ENCODE results near the gene GPATCH2. TPM values are rescaled to one million over a fixed set of nuclear protein-coding genes. Genes with fewer than 3 reads are reported as not detected.

GPATCH2 gene
- total and polyA plus RNA-seq, 2 donors (not counting 1 experiment from before 2014, with no cell fraction given), result 4.7 to 14.7 TPM

- no peaks in the 10 kb centered on the region for H3K4me1 Mint-ChIP-seq
- ChIA-PET CTCF (no interaction called here), POLR2A (no interaction called here)
- Histone ChIP-seq H4K20me1 (ENCODE audit: control insufficient read depth, insufficient read depth, low read length, poor library complexity, severe bottlenecking) (no peaks in the 10 kb centered on the region), H3K4me1 (ENCODE audit: control insufficient read depth in 2 of 2, insufficient read depth in 2 of 2, low read length in 2 of 2) (no peaks in the 10 kb centered on the region), H3K9ac (ENCODE audit: low read length) (no peak overlapping the region), H3K79me2 (ENCODE audit: control insufficient read depth, insufficient read depth, low read length) (no peaks in the 10 kb centered on the region), H3K27me3 (replicated peaks in 1 of 4; ENCODE audit: control extremely low read depth in 1 of 4, control insufficient read depth in 3 of 4, insufficient read depth in 4 of 4, low read length in 3 of 4) (no peaks in the 10 kb centered on the region), H3K4me2 (replicated peaks; ENCODE audit: low read depth, low read length, poor library complexity, severe bottlenecking) (no peak overlapping the region), H3K27ac (ENCODE audit: low read length in 2 of 2) (no peak overlapping the region), H3K4me3 (ENCODE audit: control extremely low read depth in 1 of 5, extremely low read depth in 1 of 5, insufficient read depth in 1 of 5, low read depth in 2 of 5, low read length in 4 of 5) (no peak overlapping the region), H3K9me3 (ENCODE audit: control extremely low read depth in 1 of 3, control insufficient read depth in 2 of 3, insufficient read depth in 1 of 3, low read length in 2 of 3) (peaks cover 0 to 1% (median 0%) of the 10 kb centered on the region in 3 donors), H3K36me3 (replicated peaks in 1 of 2; ENCODE audit: control extremely low read depth in 1 of 2, control insufficient read depth in 1 of 2, extremely low read depth in 1 of 2, insufficient read depth in 2 of 2, low read length in 1 of 2) (peaks cover 0 to 2% of the 10 kb centered on the region in 2 experiments), H2AFZ (ENCODE audit: insufficient read depth, low read depth, low read length, poor library complexity, severe bottlenecking) (no peak overlapping the region)
- no peak overlapping the region for H3K4me3 Mint-ChIP-seq
- no peak overlapping the region for H3K27ac Mint-ChIP-seq
- DNase-seq, result no peak
- H3K27me3 Mint-ChIP-seq, result no peaks in the 10 kb centered on the region
- intact Hi-C loops (cut with micrococcal nuclease), result no loop called here
- no peaks in the 10 kb centered on the region for H3K9me3 Mint-ChIP-seq (ENCODE audit: insufficient read depth)
- ATAC-seq (ENCODE audit: low read depth), result no peak
- TF ChIP-seq CTCF (IDR thresholded peaks at IDR 0.05) (no peak), EZH2 (IDR thresholded peaks at IDR 0.05; ENCODE audit: borderline replicate concordance, insufficient read depth, low read depth, low read length, poor library complexity, severe bottlenecking) (no peak)
These were observed 53.6 kb downstream of the GPATCH2 start for GRCh38 chr1:217577336-217577735.

GRCh38 chr1:217574265-217574949 is 56.5 kb downstream of the GPATCH2 start:
- TF ChIP-seq EZH2 (IDR thresholded peaks at IDR 0.05; ENCODE audit: borderline replicate concordance, insufficient read depth, low read depth, low read length, poor library complexity, severe bottlenecking) (no peak), CTCF (IDR thresholded peaks at IDR 0.05) (no peak)
- 100% methylated on average over 1 of the region's 6 CpGs for WGBS (ENCODE audit: insufficient coverage)
- H3K27ac ChIP-seq (ENCODE audit: low read length in 2 of 2), result no peak overlapping the region
- Mint-ChIP-seq H3K4me1 (no peaks in the 10 kb centered on the region), H3K27me3 (no peaks in the 10 kb centered on the region), H3K4me3 (no peak overlapping the region), H3K27ac (no peak overlapping the region), H3K9me3 (ENCODE audit: insufficient read depth) (no peaks in the 10 kb centered on the region)
- DNase-seq (no peak), ATAC-seq (ENCODE audit: low read depth) (no peak)
- POLR2A ChIA-PET, result no interaction called here
- intact Hi-C loops (cut with micrococcal nuclease), result no loop called here
- H3K79me2 ChIP-seq (ENCODE audit: control insufficient read depth, insufficient read depth, low read length), result no peaks in the 10 kb centered on the region
- H2AFZ ChIP-seq (ENCODE audit: insufficient read depth, low read depth, low read length, poor library complexity, severe bottlenecking), result no peak overlapping the region
- H3K4me1 ChIP-seq (ENCODE audit: control insufficient read depth in 2 of 2, insufficient read depth in 2 of 2, low read length in 2 of 2), result no peaks in the 10 kb centered on the region
- H3K9ac ChIP-seq (ENCODE audit: low read length), result no peak overlapping the region
- no peaks in the 10 kb centered on the region for H4K20me1 ChIP-seq (ENCODE audit: control insufficient read depth, insufficient read depth, low read length, poor library complexity, severe bottlenecking)
- H3K9me3 ChIP-seq (ENCODE audit: control extremely low read depth in 1 of 3, control insufficient read depth in 2 of 3, insufficient read depth in 1 of 3, low read length in 2 of 3), result peaks cover 0 to 1% (median under 1%) of the 10 kb centered on the region in 3 donors
- no peak overlapping the region for H3K4me2 ChIP-seq (replicated peaks; ENCODE audit: low read depth, low read length, poor library complexity, severe bottlenecking)
- H3K4me3 ChIP-seq (ENCODE audit: control extremely low read depth in 1 of 5, extremely low read depth in 1 of 5, insufficient read depth in 1 of 5, low read depth in 2 of 5, low read length in 4 of 5), result no peak overlapping the region
- no peaks in the 10 kb centered on the region for H3K36me3 ChIP-seq (replicated peaks in 1 of 2; ENCODE audit: control extremely low read depth in 1 of 2, control insufficient read depth in 1 of 2, extremely low read depth in 1 of 2, insufficient read depth in 2 of 2, low read length in 1 of 2)
- H3K27me3 ChIP-seq (replicated peaks in 1 of 4; ENCODE audit: control extremely low read depth in 1 of 4, control insufficient read depth in 3 of 4, insufficient read depth in 4 of 4, low read length in 3 of 4), result no peaks in the 10 kb centered on the region
- CTCF ChIA-PET, result no interaction called here
